OCI-LY3 (cell line): ENCODE results near the gene LGALS14.
"Not testable (repeated sequence)": the region's sequence is repeated elsewhere in the genome, so short reads cannot be mapped to it uniquely, and the experiment has no call there.

ENCODE experiments used
- CTCF ChIP-seq: fragments of 200-600, 300-600 bp; sonication (generic); IDR thresholded peaks from 2 replicates; pipeline ENCODE4 v1.5.1; 2014; ENCODE audit warnings: antibody characterized with exemption, low read length, low read depth
- EZH2phosphoT487 ChIP-seq: fragments of 200-600 bp; shearing (Covaris generic); IDR thresholded peaks from 2 replicates; pipeline ENCODE4 v1.6.1; 2018; ENCODE audit warnings: antibody characterized with exemption, mixed run types, low read depth

GRCh38 chr19:39673862-39674261, 30.4 kb upstream of the LGALS14 start:
- TF ChIP-seq CTCF: peak; percentile 47
- not testable (repeated sequence) for TF ChIP-seq EZH2phosphoT487
